ENCODE data around the gene ST6GALNAC2. TPM values are rescaled to one million over a fixed set of nuclear protein-coding genes. Genes with fewer than 3 reads are reported as not detected.

The ST6GALNAC2 gene
- total and polyA plus RNA-seq, 2 experiments from 2014 or later = 0.31 TPM; not detected in 1

DNA sequence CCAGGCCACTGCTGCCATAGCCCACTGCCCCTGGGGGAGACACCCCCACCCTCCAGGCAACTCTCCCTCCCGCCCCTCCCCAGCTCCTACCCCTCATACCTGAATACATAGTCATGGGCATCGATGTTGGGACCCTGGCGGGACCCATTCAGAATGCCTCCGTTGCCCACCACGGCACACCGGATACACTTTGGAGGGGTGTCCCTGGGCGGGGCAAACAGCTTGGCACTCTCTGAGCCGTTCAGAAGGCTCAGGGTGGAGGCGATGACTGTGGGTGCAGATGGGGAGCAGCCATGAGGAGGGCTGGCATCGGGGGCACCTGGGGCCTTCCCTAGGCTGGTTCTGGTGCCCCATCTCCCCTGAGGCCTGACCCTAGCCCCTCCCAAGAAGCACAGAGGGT lies 12.6 kb downstream of the ST6GALNAC2 start (continued):
- TF ChIP-seq, protein P1, sequence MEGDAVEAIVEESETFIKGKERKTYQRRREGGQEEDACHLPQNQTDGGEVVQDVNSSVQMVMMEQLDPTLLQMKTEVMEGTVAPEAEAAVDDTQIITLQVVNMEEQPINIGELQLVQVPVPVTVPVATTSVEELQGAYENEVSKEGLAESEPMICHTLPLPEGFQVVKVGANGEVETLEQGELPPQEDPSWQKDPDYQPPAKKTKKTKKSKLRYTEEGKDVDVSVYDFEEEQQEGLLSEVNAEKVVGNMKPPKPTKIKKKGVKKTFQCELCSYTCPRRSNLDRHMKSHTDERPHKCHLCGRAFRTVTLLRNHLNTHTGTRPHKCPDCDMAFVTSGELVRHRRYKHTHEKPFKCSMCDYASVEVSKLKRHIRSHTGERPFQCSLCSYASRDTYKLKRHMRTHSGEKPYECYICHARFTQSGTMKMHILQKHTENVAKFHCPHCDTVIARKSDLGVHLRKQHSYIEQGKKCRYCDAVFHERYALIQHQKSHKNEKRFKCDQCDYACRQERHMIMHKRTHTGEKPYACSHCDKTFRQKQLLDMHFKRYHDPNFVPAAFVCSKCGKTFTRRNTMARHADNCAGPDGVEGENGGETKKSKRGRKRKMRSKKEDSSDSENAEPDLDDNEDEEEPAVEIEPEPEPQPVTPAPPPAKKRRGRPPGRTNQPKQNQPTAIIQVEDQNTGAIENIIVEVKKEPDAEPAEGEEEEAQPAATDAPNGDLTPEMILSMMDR (conservative IDR thresholded peaks at IDR 0.05; ENCODE audit: low read depth in 2 of 2) = no peak
- no peak for TF ChIP-seq NANOG (IDR thresholded peaks at IDR 0.05; ENCODE audit: borderline replicate concordance)

DNA sequence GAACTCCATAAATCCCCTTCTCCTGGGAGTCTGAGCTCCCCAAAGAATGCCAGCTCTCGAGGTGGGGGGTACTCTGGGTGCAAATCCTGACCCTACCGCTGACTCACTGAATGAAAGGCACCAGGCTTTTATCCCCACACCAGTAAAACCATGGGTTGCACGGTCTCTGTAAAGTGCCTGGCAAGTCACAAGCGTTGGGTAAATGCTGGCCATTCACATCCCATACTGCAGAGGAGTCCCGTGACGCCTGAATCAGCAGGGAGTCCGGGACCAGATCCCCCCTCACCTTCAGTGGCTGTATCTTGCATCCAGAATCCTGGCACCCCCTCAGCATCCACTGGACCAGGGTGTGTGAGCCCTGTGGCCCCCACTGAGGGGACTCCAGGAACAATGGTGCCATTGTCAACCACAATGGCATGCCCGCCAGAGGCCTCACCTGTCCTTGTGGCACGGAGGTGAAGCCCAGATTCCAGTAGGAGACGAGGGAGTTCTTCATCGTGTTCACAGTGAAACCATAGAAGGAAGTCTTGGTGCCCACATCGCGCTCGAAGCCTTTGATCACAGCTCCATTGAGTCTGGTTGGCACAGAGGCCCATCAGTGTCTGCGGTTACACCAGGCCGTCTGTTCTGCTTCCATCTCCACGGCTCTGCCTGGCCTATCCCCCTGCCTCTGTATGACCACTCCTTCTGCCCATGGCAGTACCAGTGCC lies 13.3 kb downstream of the ST6GALNAC2 start:
- Histone ChIP-seq H3K9me2 (ENCODE audit: insufficient read depth) (no peaks in the 10 kb centered on the region), H2AFZ (no peak overlapping the region), H3K4me2 (no peak overlapping the region), H3K4me3 (no peak overlapping the region), H4K20me1 (replicated peaks; ENCODE audit: insufficient read depth) (peaks cover 4% of the 10 kb centered on the region; the same call in 1 of the 2 replicates), H3K27me3 (ENCODE audit: insufficient read depth) (no peaks in the 10 kb centered on the region), H3F3A (replicated peaks; ENCODE audit: low read depth) (peaks cover 11% of the 10 kb centered on the region), H3K4me1 (ENCODE audit: insufficient read depth) (peaks cover 19% of the 10 kb centered on the region), H3K27ac (ENCODE audit: low read depth) (no peak overlapping the region), H3K79me2 (replicated peaks; ENCODE audit: insufficient read depth) (no peaks in the 10 kb centered on the region), H3K36me3 (ENCODE audit: insufficient read depth) (peaks cover under 1% of the 10 kb centered on the region; the same call in 1 of the 2 replicates)
- TF ChIP-seq JUNB (IDR thresholded peaks at IDR 0.05; ENCODE audit: unreplicated experiment) = no peak
- TF ChIP-seq, protein P1 (conservative IDR thresholded peaks at IDR 0.05; ENCODE audit: low read depth in 2 of 2) = no peak
- TF ChIP-seq, protein P2, sequence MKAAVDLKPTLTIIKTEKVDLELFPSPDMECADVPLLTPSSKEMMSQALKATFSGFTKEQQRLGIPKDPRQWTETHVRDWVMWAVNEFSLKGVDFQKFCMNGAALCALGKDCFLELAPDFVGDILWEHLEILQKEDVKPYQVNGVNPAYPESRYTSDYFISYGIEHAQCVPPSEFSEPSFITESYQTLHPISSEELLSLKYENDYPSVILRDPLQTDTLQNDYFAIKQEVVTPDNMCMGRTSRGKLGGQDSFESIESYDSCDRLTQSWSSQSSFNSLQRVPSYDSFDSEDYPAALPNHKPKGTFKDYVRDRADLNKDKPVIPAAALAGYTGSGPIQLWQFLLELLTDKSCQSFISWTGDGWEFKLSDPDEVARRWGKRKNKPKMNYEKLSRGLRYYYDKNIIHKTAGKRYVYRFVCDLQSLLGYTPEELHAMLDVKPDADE (IDR thresholded peaks at IDR 0.05) = no peak
- no peak for TF ChIP-seq NANOG (IDR thresholded peaks at IDR 0.05; ENCODE audit: borderline replicate concordance)
- no peak for TF ChIP-seq EZH2 (IDR thresholded peaks at IDR 0.05; ENCODE audit: low read depth, unreplicated experiment)
- no peak overlapping the region for H3K4me3 Mint-ChIP-seq
- H3K36me3 Mint-ChIP-seq (ENCODE audit: low read depth) = no peaks in the 10 kb centered on the region
- ATAC-seq (no peak), DNase-seq (ENCODE audit: low spot score) (no peak)
- H3K9me3 Mint-ChIP-seq = no peaks in the 10 kb centered on the region
- peaks cover 23% of the 10 kb centered on the region for H3K4me1 Mint-ChIP-seq
- H3K27ac Mint-ChIP-seq = no peak overlapping the region
- peaks cover 13% of the 10 kb centered on the region for H3K27me3 Mint-ChIP-seq (ENCODE audit: insufficient read depth, low read depth, poor library complexity)

DNA sequence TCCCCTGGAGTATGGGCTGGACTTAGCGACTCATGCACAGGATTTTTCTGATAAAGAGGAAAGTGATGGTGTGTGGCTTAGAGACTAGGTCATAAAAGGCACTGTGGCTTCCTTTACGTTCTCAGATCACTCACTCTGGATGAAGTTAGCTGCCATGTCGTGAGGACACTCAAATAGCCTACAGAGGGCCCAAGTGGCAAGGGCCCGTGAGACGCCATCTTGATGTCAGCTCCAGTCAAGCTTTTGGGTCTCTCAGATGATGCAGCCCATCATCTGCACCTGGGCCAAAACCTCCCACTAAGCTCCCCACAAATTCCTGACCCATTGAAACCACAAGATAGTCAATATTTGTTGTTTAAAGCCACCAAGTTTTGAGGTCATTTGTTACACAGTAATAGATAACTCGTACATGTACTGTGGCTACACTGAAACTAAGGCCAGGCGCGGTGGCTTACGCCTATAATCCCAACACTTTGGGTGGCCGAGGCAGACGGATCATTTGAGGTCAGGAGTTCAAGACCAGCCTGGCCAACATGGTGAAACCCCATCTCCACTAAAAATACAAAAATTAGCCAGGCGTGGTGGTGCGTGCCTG lies 14.7 kb downstream of the ST6GALNAC2 start:
- peaks cover 23% of the 10 kb centered on the region for H3F3A ChIP-seq (replicated peaks; ENCODE audit: low read depth)
- no peak overlapping the region for H3K27ac ChIP-seq (ENCODE audit: low read depth)
- no peak overlapping the region for H3K4me3 ChIP-seq
- peaks cover 27% of the 10 kb centered on the region for H3K4me1 ChIP-seq (ENCODE audit: insufficient read depth)
- Mint-ChIP-seq H3K9me3 (no peaks in the 10 kb centered on the region), H3K4me1 (peaks cover 33% of the 10 kb centered on the region), H3K27ac (no peak overlapping the region), H3K36me3 (ENCODE audit: low read depth) (peaks cover 11% of the 10 kb centered on the region), H3K27me3 (ENCODE audit: insufficient read depth, low read depth, poor library complexity) (peaks cover 13% of the 10 kb centered on the region), H3K4me3 (no peak overlapping the region)
- peaks cover 13% of the 10 kb centered on the region for H4K20me1 ChIP-seq (replicated peaks; ENCODE audit: insufficient read depth)
- ATAC-seq (no peak), DNase-seq (ENCODE audit: low spot score) (no peak)
- H3K36me3 ChIP-seq (ENCODE audit: insufficient read depth) = peaks cover 7% of the 10 kb centered on the region; the same call in 1 of the 2 replicates
- H3K9me2 ChIP-seq (ENCODE audit: insufficient read depth) = no peaks in the 10 kb centered on the region
- H3K27me3 ChIP-seq (ENCODE audit: insufficient read depth) = no peaks in the 10 kb centered on the region
- no peaks in the 10 kb centered on the region for H3K79me2 ChIP-seq (replicated peaks; ENCODE audit: insufficient read depth)
- no peak overlapping the region for H3K4me2 ChIP-seq
- no peak overlapping the region for H2AFZ ChIP-seq
- TF ChIP-seq STAT1 (IDR thresholded peaks at IDR 0.05; ENCODE audit: unreplicated experiment) (no peak), EZH2 (IDR thresholded peaks at IDR 0.05; ENCODE audit: low read depth, unreplicated experiment) (no peak), NANOG (IDR thresholded peaks at IDR 0.05; ENCODE audit: borderline replicate concordance) (no peak), EZH2phosphoT487 (IDR thresholded peaks at IDR 0.05; ENCODE audit: unreplicated experiment) (no peak), ZNF331 (CRISPR knock-in tag; IDR thresholded peaks at IDR 0.05; ENCODE audit: low read depth) (no peak), POLR2AphosphoS5 (IDR thresholded peaks at IDR 0.05; ENCODE audit: low read depth) (no peak)
- TF ChIP-seq, protein P3, sequence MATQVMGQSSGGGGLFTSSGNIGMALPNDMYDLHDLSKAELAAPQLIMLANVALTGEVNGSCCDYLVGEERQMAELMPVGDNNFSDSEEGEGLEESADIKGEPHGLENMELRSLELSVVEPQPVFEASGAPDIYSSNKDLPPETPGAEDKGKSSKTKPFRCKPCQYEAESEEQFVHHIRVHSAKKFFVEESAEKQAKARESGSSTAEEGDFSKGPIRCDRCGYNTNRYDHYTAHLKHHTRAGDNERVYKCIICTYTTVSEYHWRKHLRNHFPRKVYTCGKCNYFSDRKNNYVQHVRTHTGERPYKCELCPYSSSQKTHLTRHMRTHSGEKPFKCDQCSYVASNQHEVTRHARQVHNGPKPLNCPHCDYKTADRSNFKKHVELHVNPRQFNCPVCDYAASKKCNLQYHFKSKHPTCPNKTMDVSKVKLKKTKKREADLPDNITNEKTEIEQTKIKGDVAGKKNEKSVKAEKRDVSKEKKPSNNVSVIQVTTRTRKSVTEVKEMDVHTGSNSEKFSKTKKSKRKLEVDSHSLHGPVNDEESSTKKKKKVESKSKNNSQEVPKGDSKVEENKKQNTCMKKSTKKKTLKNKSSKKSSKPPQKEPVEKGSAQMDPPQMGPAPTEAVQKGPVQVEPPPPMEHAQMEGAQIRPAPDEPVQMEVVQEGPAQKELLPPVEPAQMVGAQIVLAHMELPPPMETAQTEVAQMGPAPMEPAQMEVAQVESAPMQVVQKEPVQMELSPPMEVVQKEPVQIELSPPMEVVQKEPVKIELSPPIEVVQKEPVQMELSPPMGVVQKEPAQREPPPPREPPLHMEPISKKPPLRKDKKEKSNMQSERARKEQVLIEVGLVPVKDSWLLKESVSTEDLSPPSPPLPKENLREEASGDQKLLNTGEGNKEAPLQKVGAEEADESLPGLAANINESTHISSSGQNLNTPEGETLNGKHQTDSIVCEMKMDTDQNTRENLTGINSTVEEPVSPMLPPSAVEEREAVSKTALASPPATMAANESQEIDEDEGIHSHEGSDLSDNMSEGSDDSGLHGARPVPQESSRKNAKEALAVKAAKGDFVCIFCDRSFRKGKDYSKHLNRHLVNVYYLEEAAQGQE (IDR thresholded peaks at IDR 0.05; ENCODE audit: unreplicated experiment) = no peak

Measured in GM23338 (cell line).